H9 (cell line): ENCODE data around the gene CCDC154. TPM values are rescaled to one million over a fixed set of nuclear protein-coding genes. Genes with fewer than 3 reads are reported as not detected.

Experiments
- DNase-seq: peaks from one replicate; pipeline ENCODE4 v3.0.0-alpha.2; 2017
- H2AFZ ChIP-seq: one replicate; pipeline ENCODE4 v1.6.1; 2013; ENCODE audit warnings: mild to moderate bottlenecking, low read length, control low read depth, moderate library complexity
- H2AK5ac ChIP-seq: 2 replicates; pipeline ENCODE4 v1.6.1; 2013; ENCODE audit warnings: low read length, control low read depth, mixed read lengths; ENCODE audit not compliant: insufficient read length
- H2BK120ac ChIP-seq: one replicate; pipeline ENCODE4 v1.6.1; 2013; ENCODE audit warnings: low read depth, mild to moderate bottlenecking, low read length, control low read depth, inconsistent platforms; ENCODE audit not compliant: poor library complexity, severe bottlenecking
- H2BK12ac ChIP-seq: 2 replicates; pipeline ENCODE4 v1.6.1; 2013; ENCODE audit warnings: low read length, control low read depth, mixed read lengths, low read depth; ENCODE audit not compliant: insufficient read length
- H2BK15ac ChIP-seq: 2 replicates; pipeline ENCODE4 v1.6.1; 2013; ENCODE audit warnings: low read depth, low read length, control low read depth
- H2BK20ac ChIP-seq: one replicate; pipeline ENCODE4 v1.6.1; 2013; ENCODE audit warnings: low read depth, mild to moderate bottlenecking, low read length, control low read depth, inconsistent platforms; ENCODE audit not compliant: poor library complexity, severe bottlenecking
- H2BK5ac ChIP-seq: 2 replicates; pipeline ENCODE4 v1.6.1; 2013; ENCODE audit warnings: low read length, control low read depth, mixed read lengths; ENCODE audit not compliant: insufficient read length
- H3K14ac ChIP-seq: 2 replicates; pipeline ENCODE4 v1.6.1; 2013; ENCODE audit warnings: low read length, control low read depth; ENCODE audit not compliant: insufficient read depth
- H3K18ac ChIP-seq: 2 replicates; pipeline ENCODE4 v1.6.1; 2013; ENCODE audit warnings: low read depth, mild to moderate bottlenecking, mixed read lengths, low read length, control low read depth; ENCODE audit not compliant: insufficient read length
- H3K23ac ChIP-seq: 2 replicates; pipeline ENCODE4 v1.6.1; 2013; ENCODE audit warnings: low read length, control low read depth, mixed read lengths, low read depth; ENCODE audit not compliant: insufficient read length
- H3K23me2 ChIP-seq: 2 replicates; pipeline ENCODE4 v1.6.1; 2013; ENCODE audit warnings: low read depth, mild to moderate bottlenecking, mixed read lengths, low read length, control low read depth; ENCODE audit not compliant: insufficient read length, poor library complexity, severe bottlenecking
- H3K27ac ChIP-seq: 2 replicates; pipeline ENCODE4 v1.5.1; 2013; ENCODE audit warnings: low read length, control low read depth, mixed read lengths, low read depth; ENCODE audit not compliant: insufficient read length
- H3K27me3 ChIP-seq: 2 replicates; pipeline ENCODE4 v1.6.1; 2013; ENCODE audit warnings: low read length, control low read depth, inconsistent platforms; ENCODE audit not compliant: insufficient read depth
- H3K4ac ChIP-seq: 2 replicates; pipeline ENCODE4 v1.6.1; 2013; ENCODE audit warnings: low read depth, mild to moderate bottlenecking, control low read depth, inconsistent platforms, low read length, moderate library complexity
- H3K4me1 ChIP-seq: 2 replicates; pipeline ENCODE4 v1.6.1; 2013; ENCODE audit warnings: low read length, control low read depth, inconsistent platforms; ENCODE audit not compliant: insufficient read depth
- H3K4me2 ChIP-seq: 2 replicates; pipeline ENCODE4 v1.6.1; 2013; ENCODE audit warnings: low read length, control low read depth, mixed read lengths; ENCODE audit not compliant: insufficient read length, insufficient read depth
- H3K56ac ChIP-seq: 2 replicates; pipeline ENCODE4 v1.6.1; 2013; ENCODE audit warnings: low read depth, mild to moderate bottlenecking, mixed read lengths, low read length, control low read depth; ENCODE audit not compliant: insufficient read length
- H3K79me1 ChIP-seq: 2 replicates; pipeline ENCODE4 v1.6.1; 2013; ENCODE audit warnings: low read depth, mild to moderate bottlenecking, moderate library complexity, low read length, control low read depth, inconsistent platforms; ENCODE audit not compliant: insufficient read depth, poor library complexity, severe bottlenecking
- H3K79me2 ChIP-seq: 2 replicates; pipeline ENCODE4 v1.6.1; 2013; ENCODE audit warnings: low read length, control low read depth, inconsistent platforms; ENCODE audit not compliant: insufficient read depth
- H3K9ac ChIP-seq: 2 replicates; pipeline ENCODE4 v1.6.1; 2013; ENCODE audit warnings: low read length, control low read depth, mixed read lengths; ENCODE audit not compliant: insufficient read length; ENCODE audit errors: extremely low read depth
- H3K9me3 ChIP-seq: one replicate; pipeline ENCODE4 v1.6.1; 2013; ENCODE audit warnings: low read depth, low read length, inconsistent platforms; ENCODE audit not compliant: control insufficient read depth
- H3T11ph ChIP-seq: one replicate; pipeline ENCODE4 v1.6.1; 2013; ENCODE audit warnings: mild to moderate bottlenecking, low read length, control low read depth, inconsistent platforms
- H4K20me1 ChIP-seq: one replicate; pipeline ENCODE4 v1.6.1; 2013; ENCODE audit not compliant: control insufficient read depth, insufficient read length, insufficient read depth
- H4K5ac ChIP-seq: 2 replicates; pipeline ENCODE4 v1.6.1; 2013; ENCODE audit warnings: low read depth, mild to moderate bottlenecking, mixed read lengths, low read length, control low read depth; ENCODE audit not compliant: insufficient read length
- H4K8ac ChIP-seq: replicated peaks from 2 replicates; pipeline ENCODE4 v1.6.1; 2013; ENCODE audit warnings: low read length, control low read depth, mixed read lengths, low read depth; ENCODE audit not compliant: insufficient read length
- H4K91ac ChIP-seq: 2 replicates; pipeline ENCODE4 v1.6.1; 2013; ENCODE audit warnings: low read depth, mild to moderate bottlenecking, moderate library complexity, mixed read lengths, low read length, control low read depth; ENCODE audit not compliant: insufficient read length
- H3K27ac Mint-ChIP-seq, 3 experiments: 2 replicates in 2 of 3; 3 replicates in 1 of 3; pipeline ENCODE4 v1.8.0; 2020 to 2021; ENCODE audit warnings: mixed read lengths in 3 of 3, mild to moderate bottlenecking in 1 of 3, moderate library complexity in 1 of 3
- H3K27me3 Mint-ChIP-seq: 2 replicates; pipeline ENCODE4 v1.8.0; 2021; ENCODE audit warnings: low read depth, mild to moderate bottlenecking, moderate library complexity, mixed read lengths
- H3K36me3 Mint-ChIP-seq, 3 experiments: 2 replicates in 2 of 3; 3 replicates in 1 of 3; pipeline ENCODE4 v1.8.0; 2020 to 2021; ENCODE audit warnings: low read depth in 3 of 3, mixed read lengths in 3 of 3; ENCODE audit not compliant: insufficient read depth in 1 of 3
- H3K4me1 Mint-ChIP-seq, 2 experiments: 2 replicates each; pipeline ENCODE4 v1.8.0; 2020; ENCODE audit warnings: mixed read lengths in 2 of 2
- H3K4me3 Mint-ChIP-seq, 2 experiments: 2 replicates in 1 of 2; 3 replicates in 1 of 2; pipeline ENCODE4 v1.8.0; 2020 to 2021; ENCODE audit warnings: mild to moderate bottlenecking in 2 of 2, mixed read lengths in 2 of 2, moderate library complexity in 1 of 2
- H3K9me3 Mint-ChIP-seq, 2 experiments: 2 replicates in 1 of 2; 3 replicates in 1 of 2; pipeline ENCODE4 v1.8.0; 2020; ENCODE audit warnings: mild to moderate bottlenecking in 2 of 2, mixed read lengths in 2 of 2, moderate library complexity in 1 of 2
- CTCF ChIP-seq: fragments of 200-600 bp; sonication (generic); conservative IDR thresholded peaks from 3 replicates; pipeline ENCODE4 v1.8.0; 2021; ENCODE audit warnings: antibody characterized with exemption, mild to moderate bottlenecking
- WGBS: extraction: QIAGEN DNeasy Blood & Tissue Kit; methylation state at CpG from one replicate; pipeline ENCODE4 v1.1.7; 2013; ENCODE audit warnings: missing lambda C conversion rate, low lambda C conversion rate, mixed read lengths; ENCODE audit not compliant: insufficient read length; ENCODE audit errors: extremely low coverage; 5-methylcytosine and 5-hydroxymethylcytosine counted together
- total RNA-seq: library from RNA; stranded (reverse); gene quantifications from 2 replicates; pipeline ENCODE4 v1.2.1, GENCODE V29; 2021

Gene CCDC154
- total RNA-seq, 1 experiment from 2014 or later = 1.3 TPM

GRCh38 chr16:1471569-1472194 is 27.3 kb upstream of the CCDC154 start:
- Histone ChIP-seq H3K14ac (no peak overlapping the region), H3K18ac (no peak overlapping the region), H2BK12ac (no peak overlapping the region), H3K56ac (no peak overlapping the region), H3K79me1 (peaks cover 14% of the 10 kb centered on the region), H3K27ac (no peak overlapping the region), H3K9me3 (no peaks in the 10 kb centered on the region), H3K23ac (no peak overlapping the region), H2BK5ac (no peak overlapping the region), H3K23me2 (peaks cover 11% of the 10 kb centered on the region), H2BK15ac (no peak overlapping the region), H3K4ac (no peak overlapping the region), H4K20me1 (no peaks in the 10 kb centered on the region), H2AFZ (no peak overlapping the region), H3K4me1 (peaks cover 4% of the 10 kb centered on the region), H3K9ac (no peak overlapping the region), H3T11ph (no peak overlapping the region), H2BK120ac (no peak overlapping the region), H2BK20ac (no peak overlapping the region), H3K79me2 (peaks cover 20% of the 10 kb centered on the region; the same call in 1 of the 2 replicates), H3K27me3 (no peaks in the 10 kb centered on the region), H3K4me2 (no peak overlapping the region), H4K91ac (no peak overlapping the region), H4K5ac (no peak overlapping the region), H2AK5ac (no peak overlapping the region), H4K8ac (no peak overlapping the region)
- no CpG with 5 or more reads among the region's 26 CpGs for WGBS
- Mint-ChIP-seq H3K4me1 (peaks cover 12 to 15% of the 10 kb centered on the region in 2 experiments), H3K4me3 (no peak overlapping the region; a peak in 1 of 5 replicates), H3K36me3 (peaks cover 0 to 2% (median 0%) of the 10 kb centered on the region in 3 experiments; a peak in 4 of 7 replicates), H3K27ac (peak overlapping the region; percentile 35 to 70 (median 41); a peak in 4 of 7 replicates), H3K9me3 (peaks cover 5 to 8% of the 10 kb centered on the region in 2 experiments; a peak in 3 of 5 replicates), H3K27me3 (peaks cover 5% of the 10 kb centered on the region)
- TF ChIP-seq CTCF = no peak
- no peak for DNase-seq
